ENCODE measurements around the gene PRR19. TPM values are rescaled to one million over a fixed set of nuclear protein-coding genes. Genes with fewer than 3 reads are reported as not detected.
A peak's percentile ranks its signal among the peaks of the same experiment; 100 is the strongest.
"Not testable (repeated sequence)": the region's sequence is repeated elsewhere in the genome, so short reads cannot be mapped to it uniquely, and the experiment has no call there.

The PRR19 gene
- total RNA-seq, result 0.45 TPM

GRCh38 chr19:42301646-42302203 lies at the start of gene PRR19:
Gene PRR19 (plus strand): TSS chr19:42302132. CDS start chr19:42309585, 7,453 bp downstream.
- peak; percentile 39 for ATAC-seq
- intact Hi-C loops (cut with DNase I), result no loop called here
- no peak for DNase-seq (ENCODE audit: low spot score)

GRCh38 chr19:42252365-42253244 lies 49.3 kb upstream of the PRR19 start:
- peak; percentile 81 for DNase-seq (ENCODE audit: low spot score)
- peak; percentile 27 for ATAC-seq

GRCh38 chr19:42253245-42254088 lies 48.5 kb upstream of the PRR19 start:
- intact Hi-C loops (cut with DNase I), result no loop called here
- DNase-seq (ENCODE audit: low spot score), result peak; percentile 86
- peak; percentile 21 for ATAC-seq

More at GRCh38 chr19:42252365-42253244, 49.3 kb upstream of the PRR19 start:
- intact Hi-C loops (cut with DNase I), result no loop called here

GRCh38 chr19:42254089-42254849 lies 47.7 kb upstream of the PRR19 start:
- intact Hi-C loops (cut with DNase I), result no loop called here
- ATAC-seq, result peak; percentile 34
- DNase-seq (ENCODE audit: low spot score), result peak; percentile 88

- DNase-seq (ENCODE audit: low spot score) (peak; percentile 97), ATAC-seq (peak; percentile 86)
- intact Hi-C loops (cut with DNase I), result no loop called here
Measured at GRCh38 chr19:42254850-42255765, 46.8 kb upstream of the PRR19 start, which contains the start of gene ERF. Gene ERF (minus strand): TSS chr19:42255128. CDS start chr19:42254999, 129 bp downstream.

GRCh38 chr19:42255766-42256745 lies 45.9 kb upstream of the PRR19 start:
- intact Hi-C loops (cut with DNase I), result no loop called here
- ATAC-seq (peak; percentile 24), DNase-seq (ENCODE audit: low spot score) (peak; percentile 82)

- intact Hi-C loops (cut with DNase I); ATAC-seq; DNase-seq (ENCODE audit: low spot score): not testable (repeated sequence)
Measured at GRCh38 chr19:42257842-42258241, 44.1 kb upstream of the PRR19 start.

GRCh38 chr19:42261763-42262162 lies 40.2 kb upstream of the PRR19 start:
- ATAC-seq (no peak), DNase-seq (ENCODE audit: low spot score) (no peak)
- intact Hi-C loops (cut with DNase I), result no loop called here

GRCh38 chr19:42266105-42266504 lies 35.8 kb upstream of the PRR19 start:
- ATAC-seq; DNase-seq (ENCODE audit: low spot score); intact Hi-C loops (cut with DNase I): not testable (repeated sequence)

- intact Hi-C loops (cut with DNase I); ATAC-seq; DNase-seq (ENCODE audit: low spot score): not testable (repeated sequence)
Measured at GRCh38 chr19:42266928-42267603, 34.9 kb upstream of the PRR19 start.

GRCh38 chr19:42267644-42268141 lies 34.2 kb upstream of the PRR19 start:
- no peak for DNase-seq (ENCODE audit: low spot score)

GRCh38 chr19:42268142-42268703 lies 33.7 kb upstream of the PRR19 start:
- peak; percentile 99 for DNase-seq (ENCODE audit: low spot score)
- peak; percentile 92 for ATAC-seq
- intact Hi-C loops (cut with DNase I), result no loop called here

More at GRCh38 chr19:42267644-42268141, 34.2 kb upstream of the PRR19 start:
- ATAC-seq, result no peak
- intact Hi-C loops (cut with DNase I), result no loop called here

GRCh38 chr19:42268704-42269477 lies 33.0 kb upstream of the PRR19 start, which contains the start of gene CIC:
Gene CIC (plus strand): TSS chr19:42269252. CDS start chr19:42271784, 2,532 bp downstream.
- ATAC-seq, result peak; percentile 92
- intact Hi-C loops (cut with DNase I), result no loop called here
- DNase-seq (ENCODE audit: low spot score), result peak; percentile 100

Data from sciatic nerve (tissue), 2 donors.